Activated naive CD8-positive, alpha-beta T cell treated with anti-CD3 and anti-CD28 coated beads for 36 hours (primary cell): Measurements from ENCODE around the gene FADD. TPM values are rescaled to one million over a fixed set of nuclear protein-coding genes. Genes with fewer than 3 reads are reported as not detected.
A peak's percentile ranks its signal among the peaks of the same experiment; 100 is the strongest.

Experiments used
- DNase-seq: peaks from one replicate; pipeline ENCODE4 v3.0.0; 2021
- H3K27ac Mint-ChIP-seq: one replicate; pipeline ENCODE4 v1.8.0; 2022; ENCODE audit warnings: mild to moderate bottlenecking, moderate library complexity, mixed read lengths
- H3K27me3 Mint-ChIP-seq: one replicate; pipeline ENCODE4 v1.8.0; 2022; ENCODE audit warnings: mild to moderate bottlenecking, mixed read lengths
- H3K36me3 Mint-ChIP-seq: one replicate; pipeline ENCODE4 v1.8.0; 2021; ENCODE audit warnings: mild to moderate bottlenecking, mixed read lengths
- H3K4me1 Mint-ChIP-seq: one replicate; pipeline ENCODE4 v1.8.0; 2021; ENCODE audit warnings: mixed read lengths
- H3K4me3 Mint-ChIP-seq: one replicate; pipeline ENCODE4 v1.8.0; 2022; ENCODE audit warnings: mild to moderate bottlenecking, moderate library complexity, mixed read lengths
- H3K9me3 Mint-ChIP-seq: one replicate; pipeline ENCODE4 v1.8.0; 2022; ENCODE audit warnings: mixed read lengths
- total RNA-seq, 2 experiments: library from RNA; stranded (reverse); gene quantifications; one replicate each; pipeline ENCODE4 v1.2.3, GENCODE V29; 2021

The FADD gene, protein sequence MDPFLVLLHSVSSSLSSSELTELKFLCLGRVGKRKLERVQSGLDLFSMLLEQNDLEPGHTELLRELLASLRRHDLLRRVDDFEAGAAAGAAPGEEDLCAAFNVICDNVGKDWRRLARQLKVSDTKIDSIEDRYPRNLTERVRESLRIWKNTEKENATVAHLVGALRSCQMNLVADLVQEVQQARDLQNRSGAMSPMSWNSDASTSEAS
- total RNA-seq: 10 to 100 TPM; 31.5 to 32.7 TPM

DNA sequence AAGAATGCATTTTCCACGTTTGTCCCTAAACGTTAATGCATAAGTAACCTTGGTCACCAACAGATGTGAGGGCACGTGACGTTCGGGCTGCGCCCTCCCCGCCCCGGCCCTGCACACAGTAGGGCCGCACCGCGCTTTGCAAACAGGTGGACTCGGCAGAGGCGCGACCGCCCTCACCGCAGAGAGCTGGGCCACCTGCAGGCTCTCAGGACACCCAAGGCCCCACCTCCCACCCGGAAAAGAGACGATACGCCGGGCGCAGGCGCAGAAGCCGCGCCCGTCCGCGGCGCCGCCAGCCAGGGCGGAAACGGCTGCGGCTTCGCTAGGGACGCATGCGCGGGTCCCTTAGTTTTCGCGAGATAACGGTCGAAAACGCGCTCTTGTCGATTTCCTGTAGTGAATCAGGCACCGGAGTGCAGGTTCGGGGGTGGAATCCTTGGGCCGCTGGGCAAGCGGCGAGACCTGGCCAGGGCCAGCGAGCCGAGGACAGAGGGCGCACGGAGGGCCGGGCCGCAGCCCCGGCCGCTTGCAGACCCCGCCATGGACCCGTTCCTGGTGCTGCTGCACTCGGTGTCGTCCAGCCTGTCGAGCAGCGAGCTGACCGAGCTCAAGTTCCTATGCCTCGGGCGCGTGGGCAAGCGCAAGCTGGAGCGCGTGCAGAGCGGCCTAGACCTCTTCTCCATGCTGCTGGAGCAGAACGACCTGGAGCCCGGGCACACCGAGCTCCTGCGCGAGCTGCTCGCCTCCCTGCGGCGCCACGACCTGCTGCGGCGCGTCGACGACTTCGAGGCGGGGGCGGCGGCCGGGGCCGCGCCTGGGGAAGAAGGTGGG, at the start of gene FADD:
Gene FADD, plus strand, starts transcription at position 377 of the 831 bp plus-strand sequence. Its CDS starts 164 bp downstream, at position 541.
- DNase-seq: peak; percentile 89
- Mint-ChIP-seq H3K27me3 (no peaks in the 10 kb centered on the region), H3K36me3 (peaks cover 26% of the 10 kb centered on the region), H3K4me1 (peaks cover 34% of the 10 kb centered on the region), H3K27ac (peak within 1 kb of the TSS; percentile 96), H3K4me3 (peak within 1 kb of the TSS; percentile 97), H3K9me3 (no peaks in the 10 kb centered on the region)

- H3K4me3 Mint-ChIP-seq: no peak overlapping the region
- no peaks in the 10 kb centered on the region for H3K4me1 Mint-ChIP-seq
- H3K27me3 Mint-ChIP-seq: peaks cover 3% of the 10 kb centered on the region
- H3K36me3 Mint-ChIP-seq: no peaks in the 10 kb centered on the region
- no peak for DNase-seq
- no peaks in the 10 kb centered on the region for H3K9me3 Mint-ChIP-seq
- no peak overlapping the region for H3K27ac Mint-ChIP-seq
These were observed 47.7 kb upstream of the FADD start for GRCh38 chr11:70155386-70155785.

GRCh38 chr11:70156291-70157037, 46.6 kb upstream of the FADD start:
- Mint-ChIP-seq H3K27ac (no peak overlapping the region), H3K4me1 (no peaks in the 10 kb centered on the region), H3K27me3 (peaks cover 3% of the 10 kb centered on the region), H3K9me3 (no peaks in the 10 kb centered on the region), H3K4me3 (no peak overlapping the region), H3K36me3 (no peaks in the 10 kb centered on the region)
- no peak for DNase-seq

GRCh38 chr11:70158201-70158600, 44.9 kb upstream of the FADD start:
- no peaks in the 10 kb centered on the region for H3K36me3 Mint-ChIP-seq
- H3K27ac Mint-ChIP-seq: no peak overlapping the region
- no peak overlapping the region for H3K4me3 Mint-ChIP-seq
- H3K9me3 Mint-ChIP-seq: no peaks in the 10 kb centered on the region
- no peaks in the 10 kb centered on the region for H3K4me1 Mint-ChIP-seq
- DNase-seq: no peak
- H3K27me3 Mint-ChIP-seq: peaks cover 3% of the 10 kb centered on the region

- Mint-ChIP-seq H3K4me1 (no peaks in the 10 kb centered on the region), H3K27ac (no peak overlapping the region), H3K36me3 (no peaks in the 10 kb centered on the region), H3K27me3 (peaks cover 3% of the 10 kb centered on the region), H3K4me3 (no peak overlapping the region), H3K9me3 (no peaks in the 10 kb centered on the region)
- no peak for DNase-seq
These were observed 44.2 kb upstream of the FADD start for GRCh38 chr11:70158757-70159389.

DNA sequence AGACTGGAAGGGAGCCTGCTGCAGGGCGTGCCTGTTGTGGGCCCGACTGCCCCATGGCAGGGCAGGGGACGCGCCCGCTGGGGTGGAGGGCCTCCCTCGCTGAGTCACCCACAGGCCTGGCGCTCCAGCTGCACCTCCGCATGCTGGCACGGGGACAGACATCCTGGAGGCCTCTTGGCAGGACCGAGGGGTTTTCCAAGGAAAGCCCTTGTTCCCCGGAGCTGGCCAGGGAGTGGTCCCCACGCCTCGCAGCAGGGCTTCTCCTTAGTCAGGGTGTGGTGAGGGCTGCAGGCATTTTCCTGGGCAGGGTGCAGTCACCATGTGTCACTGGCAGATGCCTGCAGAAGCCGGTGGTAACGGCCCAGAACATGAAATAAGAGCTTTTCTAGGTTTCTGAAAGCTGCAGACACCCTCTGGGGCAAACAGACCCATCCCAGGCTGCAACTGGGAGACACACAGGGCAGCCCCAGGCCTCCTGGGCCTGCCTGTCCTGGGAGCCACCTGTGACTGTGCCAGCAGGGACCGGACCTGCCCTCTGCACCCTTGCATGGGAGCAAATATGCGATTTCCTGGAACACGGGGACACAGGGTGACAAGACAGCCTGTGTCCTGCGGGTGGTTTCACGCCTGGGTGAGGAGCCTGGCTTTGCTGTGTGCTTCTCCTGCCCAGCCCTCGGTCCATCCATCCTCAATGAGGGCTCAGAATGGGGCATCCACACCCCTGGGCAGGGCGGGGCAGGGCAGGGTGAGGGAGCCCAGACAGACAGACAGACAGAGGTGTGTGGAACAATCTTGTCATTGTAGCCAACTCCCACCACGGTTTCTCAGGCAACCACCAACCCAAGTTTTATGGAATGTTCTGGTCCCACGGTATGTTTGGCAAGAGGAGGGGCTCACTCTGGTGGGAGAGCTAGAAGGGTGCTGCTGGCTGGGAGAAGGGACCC, 43.2 kb upstream of the FADD start:
- H3K9me3 Mint-ChIP-seq: no peaks in the 10 kb centered on the region
- H3K36me3 Mint-ChIP-seq: no peaks in the 10 kb centered on the region
- no peaks in the 10 kb centered on the region for H3K4me1 Mint-ChIP-seq
- no peak overlapping the region for H3K27ac Mint-ChIP-seq
- peaks cover 3% of the 10 kb centered on the region for H3K27me3 Mint-ChIP-seq
- no peak overlapping the region for H3K4me3 Mint-ChIP-seq
- DNase-seq: no peak

DNA sequence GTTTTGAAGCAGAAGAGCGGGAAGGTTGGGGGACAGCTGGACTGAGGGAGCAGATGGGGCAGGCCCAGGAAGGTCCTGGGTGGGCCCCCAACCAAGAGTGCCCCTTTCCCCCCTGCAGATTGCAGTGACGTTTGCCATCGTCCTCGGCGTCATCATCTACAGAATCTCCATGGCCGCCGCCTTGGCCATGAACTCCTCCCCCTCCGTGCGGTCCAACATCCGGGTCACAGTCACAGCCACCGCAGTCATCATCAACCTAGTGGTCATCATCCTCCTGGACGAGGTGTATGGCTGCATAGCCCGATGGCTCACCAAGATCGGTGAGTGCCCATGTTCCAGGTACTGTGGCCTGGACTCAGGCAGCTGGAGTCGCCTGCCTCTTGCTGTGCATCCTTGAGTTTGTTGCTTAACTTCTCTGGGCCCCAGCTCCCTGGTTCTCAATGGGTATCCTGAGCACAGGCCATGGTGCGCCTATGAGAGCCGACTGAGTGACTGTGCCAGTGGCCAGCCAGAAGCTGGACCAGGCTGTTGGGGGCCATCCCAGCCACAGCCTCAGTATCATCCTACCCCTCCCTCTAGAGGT, 42.0 kb upstream of the FADD start:
- no peaks in the 10 kb centered on the region for H3K36me3 Mint-ChIP-seq

GRCh38 chr11:70164705-70165104, 38.4 kb upstream of the FADD start:
- H3K4me3 Mint-ChIP-seq: no peak overlapping the region
- DNase-seq: no peak
- H3K27me3 Mint-ChIP-seq: peaks cover 10% of the 10 kb centered on the region
- no peak overlapping the region for H3K27ac Mint-ChIP-seq
- no peaks in the 10 kb centered on the region for H3K9me3 Mint-ChIP-seq
- no peaks in the 10 kb centered on the region for H3K36me3 Mint-ChIP-seq
- no peaks in the 10 kb centered on the region for H3K4me1 Mint-ChIP-seq

More for the DNA sequence above, 42.0 kb upstream of the FADD start:
- H3K4me3 Mint-ChIP-seq: no peak overlapping the region
- H3K27me3 Mint-ChIP-seq: peaks cover 3% of the 10 kb centered on the region
- no peaks in the 10 kb centered on the region for H3K9me3 Mint-ChIP-seq
- H3K4me1 Mint-ChIP-seq: no peaks in the 10 kb centered on the region
- no peak for DNase-seq
- H3K27ac Mint-ChIP-seq: no peak overlapping the region

DNA sequence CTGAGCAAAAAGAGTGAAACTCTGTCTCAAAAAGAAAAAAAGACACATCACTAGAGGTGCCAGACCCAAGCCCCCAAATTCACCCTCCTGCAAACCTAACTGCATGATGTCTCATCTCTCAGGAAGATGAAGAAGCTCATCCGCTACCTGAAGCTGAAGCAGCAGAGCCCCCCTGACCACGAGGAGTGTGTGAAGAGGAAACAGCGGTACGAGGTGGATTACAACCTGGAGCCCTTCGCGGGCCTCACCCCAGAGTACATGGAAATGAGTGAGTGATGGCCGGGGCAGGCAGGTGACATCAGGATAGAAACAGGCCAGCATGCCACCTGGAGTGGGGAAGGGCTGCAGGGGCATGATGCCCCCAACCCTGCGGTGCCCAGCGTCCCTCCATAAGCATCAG, 36.0 kb upstream of the FADD start:
- Mint-ChIP-seq H3K4me3 (no peak overlapping the region), H3K36me3 (no peaks in the 10 kb centered on the region), H3K4me1 (no peaks in the 10 kb centered on the region), H3K27me3 (peaks cover 10% of the 10 kb centered on the region), H3K9me3 (no peaks in the 10 kb centered on the region), H3K27ac (no peak overlapping the region)
- no peak for DNase-seq

GRCh38 chr11:70167723-70168404, 35.2 kb upstream of the FADD start:
- H3K36me3 Mint-ChIP-seq: no peaks in the 10 kb centered on the region
- DNase-seq: no peak
- no peak overlapping the region for H3K27ac Mint-ChIP-seq
- no peaks in the 10 kb centered on the region for H3K4me1 Mint-ChIP-seq
- H3K27me3 Mint-ChIP-seq: peaks cover 10% of the 10 kb centered on the region
- H3K4me3 Mint-ChIP-seq: no peak overlapping the region
- no peaks in the 10 kb centered on the region for H3K9me3 Mint-ChIP-seq

DNA sequence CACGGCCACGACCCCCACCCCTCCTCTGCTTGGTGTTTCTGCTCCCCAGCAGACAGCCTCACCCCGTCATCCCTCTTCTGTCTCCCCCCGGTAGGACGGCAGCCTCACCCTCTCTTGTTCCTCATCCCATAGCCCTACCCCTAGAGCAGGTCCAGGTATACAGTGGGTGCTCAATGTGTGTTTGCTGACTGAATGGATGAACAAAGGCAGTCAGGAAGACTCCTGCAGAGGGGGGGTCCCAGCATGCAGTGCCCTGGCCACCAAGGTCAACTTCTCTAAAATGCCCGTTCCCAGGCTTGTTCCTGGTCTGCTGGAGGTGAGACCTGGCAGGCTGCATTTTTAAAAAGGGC, 34.7 kb upstream of the FADD start:
- no peaks in the 10 kb centered on the region for H3K4me1 Mint-ChIP-seq
- H3K27ac Mint-ChIP-seq: no peak overlapping the region
- peaks cover 10% of the 10 kb centered on the region for H3K27me3 Mint-ChIP-seq
- H3K4me3 Mint-ChIP-seq: no peak overlapping the region
- H3K36me3 Mint-ChIP-seq: no peaks in the 10 kb centered on the region
- no peak for DNase-seq
- no peaks in the 10 kb centered on the region for H3K9me3 Mint-ChIP-seq

DNA sequence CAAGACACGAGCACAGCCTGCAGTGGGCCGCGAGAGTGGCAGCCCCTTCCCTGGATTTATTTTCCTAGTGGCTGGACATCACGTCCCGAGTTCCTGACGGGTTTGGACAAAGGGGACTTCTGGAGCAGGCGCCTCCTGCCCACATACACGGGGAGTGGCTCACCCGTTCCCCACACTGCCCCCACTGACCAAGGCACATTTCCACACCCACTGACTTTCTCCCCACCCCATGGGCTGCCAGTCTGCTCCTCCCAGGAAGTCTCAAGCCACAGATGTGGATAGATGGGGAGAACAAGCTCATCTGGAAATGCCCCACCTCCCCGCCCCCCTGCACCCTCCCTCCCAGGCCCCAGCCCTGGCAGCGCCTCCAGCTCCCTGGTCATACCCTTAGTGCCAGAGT, 34.0 kb upstream of the FADD start:
- peaks cover 10% of the 10 kb centered on the region for H3K27me3 Mint-ChIP-seq
- no peaks in the 10 kb centered on the region for H3K4me1 Mint-ChIP-seq
- no peaks in the 10 kb centered on the region for H3K36me3 Mint-ChIP-seq
- H3K27ac Mint-ChIP-seq: no peak overlapping the region
- no peak overlapping the region for H3K4me3 Mint-ChIP-seq
- H3K9me3 Mint-ChIP-seq: no peaks in the 10 kb centered on the region
- no peak for DNase-seq

- Mint-ChIP-seq H3K36me3 (no peaks in the 10 kb centered on the region), H3K4me1 (no peaks in the 10 kb centered on the region), H3K9me3 (no peaks in the 10 kb centered on the region), H3K27me3 (peaks cover 10% of the 10 kb centered on the region), H3K27ac (no peak overlapping the region), H3K4me3 (no peak overlapping the region)
- DNase-seq: no peak
These were observed 33.5 kb upstream of the FADD start for GRCh38 chr11:70169632-70170031.
